ENCODE data around the gene RYR2. TPM values are rescaled to one million over a fixed set of nuclear protein-coding genes. Genes with fewer than 3 reads are reported as not detected.
"Not testable (repeated sequence)": the region's sequence is repeated elsewhere in the genome, so short reads cannot be mapped to it uniquely, and the experiment has no call there.

RYR2 gene
- total and polyA plus RNA-seq, 5 experiments from 2014 or later = not detected

DNA sequence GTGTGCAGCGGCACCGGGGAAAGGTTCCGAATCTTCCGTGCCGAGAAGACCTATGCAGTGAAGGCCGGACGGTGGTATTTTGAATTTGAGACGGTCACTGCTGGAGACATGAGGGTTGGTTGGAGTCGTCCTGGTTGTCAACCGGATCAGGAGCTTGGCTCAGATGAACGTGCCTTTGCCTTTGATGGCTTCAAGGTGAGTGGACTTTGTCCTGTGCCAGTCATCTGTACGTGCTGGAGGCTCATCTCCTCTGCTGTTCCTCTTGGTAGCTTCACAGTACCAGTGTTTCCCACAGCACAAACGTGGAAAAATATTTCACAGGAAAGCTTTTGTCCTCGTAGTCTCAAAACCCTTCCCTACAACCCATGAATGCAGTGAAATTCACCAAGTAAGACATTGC, 524.6 kb downstream of the RYR2 start:
- POLR2A ChIA-PET = no interaction called here
- H3K9me3 Mint-ChIP-seq = no peaks in the 10 kb centered on the region
- ATAC-seq (no peak), DNase-seq (no peak)
- H3K36me3 Mint-ChIP-seq = no peaks in the 10 kb centered on the region
- H3K4me1 Mint-ChIP-seq = no peaks in the 10 kb centered on the region
- H3K27me3 Mint-ChIP-seq = peaks cover 0 to 7% (median under 1%) of the 10 kb centered on the region in 5 donors
- H3K4me3 Mint-ChIP-seq = no peak overlapping the region
- no peak overlapping the region for H3K27ac Mint-ChIP-seq

DNA sequence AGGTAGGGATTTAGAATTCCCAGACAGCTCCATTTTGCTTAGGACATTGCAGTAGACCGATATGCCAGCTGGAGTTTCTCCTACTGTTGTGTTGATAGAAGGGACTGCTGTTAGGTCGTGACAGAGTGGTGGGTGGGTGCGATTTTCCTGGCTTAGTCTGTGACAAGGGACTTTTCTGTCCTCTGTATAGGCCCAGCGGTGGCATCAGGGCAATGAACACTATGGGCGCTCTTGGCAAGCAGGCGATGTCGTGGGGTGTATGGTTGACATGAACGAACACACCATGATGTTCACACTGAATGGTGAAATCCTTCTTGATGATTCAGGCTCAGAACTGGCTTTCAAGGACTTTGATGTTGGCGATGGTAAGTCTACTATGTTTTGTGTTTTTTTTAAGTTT, 527.0 kb downstream of the RYR2 start:
- DNase-seq = no peak
- Mint-ChIP-seq H3K36me3 (no peaks in the 10 kb centered on the region), H3K27me3 (peaks cover 0 to 6% (median 0%) of the 10 kb centered on the region in 5 donors), H3K9me3 (peaks cover 0 to 2% (median 0%) of the 10 kb centered on the region in 9 donors), H3K27ac (no peak overlapping the region), H3K4me3 (no peak overlapping the region), H3K4me1 (no peaks in the 10 kb centered on the region)
- no peak for ATAC-seq
- POLR2A ChIA-PET = interaction anchor here (0.6 kb wide), 1 partner anchor 1908 kb away, joined by 3 read pairs; no protein-coding TSS in a partner anchor

DNA sequence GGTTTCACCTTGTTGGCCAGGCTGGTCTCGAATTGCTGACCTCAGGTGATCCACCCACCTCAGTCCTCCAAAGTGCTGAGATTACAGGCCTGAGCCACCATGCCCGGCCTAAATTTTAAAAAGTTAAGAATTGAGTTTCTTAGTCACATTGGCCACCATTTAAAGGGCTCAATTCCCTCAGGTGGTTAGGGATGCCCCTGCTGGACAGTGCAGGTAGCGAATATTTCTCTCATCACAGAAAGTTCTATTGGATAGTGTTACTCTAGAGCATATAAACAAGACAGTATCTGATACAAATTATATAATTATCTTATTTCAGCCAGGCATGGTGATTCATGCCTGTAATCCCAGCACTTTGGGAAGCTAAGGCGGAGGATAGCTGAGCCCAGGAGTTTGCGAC, 528.5 kb downstream of the RYR2 start:
- H3K4me1 Mint-ChIP-seq = no peaks in the 10 kb centered on the region
- ATAC-seq (no peak), DNase-seq (no peak)
- H3K9me3 Mint-ChIP-seq = peaks cover 0 to 15% (median 2%) of the 10 kb centered on the region in 9 donors
- H3K27ac Mint-ChIP-seq = no peak overlapping the region
- no peak overlapping the region for H3K4me3 Mint-ChIP-seq
- H3K27me3 Mint-ChIP-seq = peaks cover 0 to 6% (median 0%) of the 10 kb centered on the region in 5 donors
- no peaks in the 10 kb centered on the region for H3K36me3 Mint-ChIP-seq
- POLR2A ChIA-PET = no interaction called here

DNA sequence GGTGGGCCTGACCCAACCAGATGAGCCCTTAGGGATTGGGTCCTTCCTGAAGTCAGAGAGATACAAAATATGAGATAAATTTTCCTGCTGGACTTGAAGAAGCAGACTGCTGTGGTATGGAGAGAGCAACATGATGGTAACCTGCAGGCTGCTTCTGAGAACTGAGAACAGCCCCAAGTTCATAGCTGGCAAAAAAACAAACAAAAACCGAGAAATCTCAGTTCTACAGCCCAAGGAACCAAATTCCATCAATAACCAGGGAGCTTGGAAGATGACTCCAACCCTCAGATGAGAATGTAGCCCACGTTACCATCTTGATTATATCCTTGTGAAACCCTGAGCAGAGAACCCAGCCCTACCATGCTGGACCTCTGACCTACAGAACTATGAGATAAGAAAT, 532.6 kb downstream of the RYR2 start:
- Mint-ChIP-seq H3K9me3 (peaks cover 0 to 39% (median 6%) of the 10 kb centered on the region in 9 donors), H3K27me3 (peaks cover 0 to 3% (median 0%) of the 10 kb centered on the region in 5 donors), H3K36me3 (peaks cover 0 to 5% (median 0%) of the 10 kb centered on the region in 3 donors), H3K27ac (no peak overlapping the region), H3K4me3 (no peak overlapping the region), H3K4me1 (peaks cover 0 to 1% (median 0%) of the 10 kb centered on the region in 4 donors)
- ATAC-seq (no peak), DNase-seq (no peak)
- POLR2A ChIA-PET = no interaction called here

DNA sequence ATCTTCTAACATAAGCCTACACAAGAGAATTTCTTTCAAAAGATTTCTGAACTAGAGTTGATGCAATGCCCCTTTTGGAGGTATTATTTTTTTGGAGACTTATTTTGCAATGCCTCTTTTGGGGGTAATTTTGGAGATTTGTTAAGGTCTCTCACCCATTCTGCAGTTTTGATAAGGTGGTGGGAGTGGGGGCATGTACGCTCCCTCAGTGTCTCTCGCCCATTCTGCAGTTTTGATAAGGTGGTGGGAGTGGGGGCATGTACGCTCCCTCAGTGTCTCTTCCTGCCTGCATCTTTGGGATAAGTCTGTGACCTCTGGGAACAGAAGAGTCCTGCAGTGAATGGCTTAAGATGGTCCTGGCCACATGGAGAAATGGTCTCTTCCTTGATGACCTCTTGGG, 536.6 kb downstream of the RYR2 start:
- POLR2A ChIA-PET = no interaction called here
- H3K4me3 Mint-ChIP-seq = no peak overlapping the region
- peaks cover 0 to 47% (median 6%) of the 10 kb centered on the region in 9 donors for H3K9me3 Mint-ChIP-seq
- no peak overlapping the region for H3K27ac Mint-ChIP-seq
- DNase-seq = no peak
- ATAC-seq = no peak
- peaks cover 0 to 1% (median 0%) of the 10 kb centered on the region in 4 donors for H3K4me1 Mint-ChIP-seq
- H3K36me3 Mint-ChIP-seq = peaks cover 0 to 5% (median 0%) of the 10 kb centered on the region in 3 donors
- H3K27me3 Mint-ChIP-seq = peaks cover 0 to 2% (median 0%) of the 10 kb centered on the region in 5 donors

DNA sequence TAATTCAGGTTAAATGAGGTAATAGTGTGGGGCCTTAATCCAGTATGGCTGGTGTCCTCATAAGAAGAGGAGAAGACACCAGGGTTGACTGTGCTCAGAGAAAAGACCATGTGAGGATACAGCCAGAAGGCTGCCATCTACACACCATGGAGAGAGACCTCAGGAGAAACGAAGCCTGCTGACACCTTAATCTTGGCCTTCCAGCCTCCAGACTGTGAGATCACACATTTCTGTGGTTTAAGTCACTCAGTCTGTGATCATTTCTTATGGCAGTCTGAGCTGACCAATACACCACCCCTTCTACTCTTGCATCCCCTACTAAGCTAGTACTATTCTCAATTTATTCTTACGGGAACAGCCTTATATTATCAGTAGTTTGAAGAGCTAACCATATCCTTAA, 538.7 kb downstream of the RYR2 start:
- POLR2A ChIA-PET = no interaction called here
- Mint-ChIP-seq H3K4me1 (peaks cover 0 to 1% (median 0%) of the 10 kb centered on the region in 4 donors), H3K27ac (no peak overlapping the region), H3K36me3 (peaks cover 0 to 9% (median 0%) of the 10 kb centered on the region in 3 donors), H3K9me3 (peaks cover 0 to 29% (median 6%) of the 10 kb centered on the region in 9 donors), H3K4me3 (no peak overlapping the region), H3K27me3 (peaks cover 0 to 6% (median 0%) of the 10 kb centered on the region in 5 donors)
- ATAC-seq (no peak), DNase-seq (no peak)

DNA sequence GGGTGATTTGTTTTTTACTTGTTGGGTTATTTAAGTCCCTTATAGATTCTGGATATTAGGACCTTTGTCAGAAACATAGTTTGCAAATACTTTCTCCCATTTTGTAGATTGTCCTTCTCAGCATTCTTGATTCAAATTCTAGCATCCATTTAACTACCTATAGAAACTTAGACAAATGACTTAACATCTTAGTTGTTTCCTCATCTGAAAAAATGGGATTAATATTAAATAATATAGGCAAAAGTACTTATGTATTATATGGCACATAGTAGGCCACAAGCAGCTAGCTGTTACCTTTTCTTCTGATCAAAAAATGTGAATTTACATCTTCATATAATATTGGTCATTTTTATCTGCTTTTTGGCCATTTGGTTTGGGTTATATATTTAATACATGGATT, 541.3 kb downstream of the RYR2 start:
- H3K27ac Mint-ChIP-seq = no peak overlapping the region

DNA sequence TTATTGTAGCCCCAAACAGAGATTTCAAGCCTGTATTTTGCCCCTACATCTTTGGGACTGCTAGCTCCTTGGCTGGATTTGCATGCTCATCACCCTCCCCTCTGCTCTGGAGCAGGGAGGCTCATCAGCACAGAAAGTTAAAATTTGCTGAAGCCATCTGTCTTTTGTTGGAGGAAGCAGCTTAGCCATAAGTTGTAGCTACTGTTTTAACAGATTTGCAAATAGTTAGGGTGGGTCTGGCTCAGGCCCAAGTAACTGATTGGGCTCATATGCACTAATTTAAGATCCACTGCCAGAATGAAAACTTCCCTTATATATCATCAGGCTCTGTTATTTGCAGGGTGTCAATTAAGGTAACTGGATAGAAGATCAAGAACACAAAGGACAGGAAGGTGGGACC, 541.8 kb downstream of the RYR2 start:
- H3K4me3 Mint-ChIP-seq = no peak overlapping the region
- POLR2A ChIA-PET = no interaction called here
- ATAC-seq (no peak), DNase-seq (no peak)
- no peak overlapping the region for H3K27ac Mint-ChIP-seq
- peaks cover 0 to 6% (median 1%) of the 10 kb centered on the region in 5 donors for H3K27me3 Mint-ChIP-seq
- H3K36me3 Mint-ChIP-seq = peaks cover 0 to 4% (median 0%) of the 10 kb centered on the region in 3 donors
- no peaks in the 10 kb centered on the region for H3K4me1 Mint-ChIP-seq
- H3K9me3 Mint-ChIP-seq = peaks cover 0 to 10% (median 2%) of the 10 kb centered on the region in 9 donors

More for the DNA sequence above, 541.3 kb downstream of the RYR2 start:
- H3K4me3 Mint-ChIP-seq = no peak overlapping the region
- ATAC-seq = no peak
- peaks cover 0 to 6% (median 1%) of the 10 kb centered on the region in 5 donors for H3K27me3 Mint-ChIP-seq
- peaks cover 0 to 13% (median 3%) of the 10 kb centered on the region in 9 donors for H3K9me3 Mint-ChIP-seq
- peaks cover 0 to 4% (median 0%) of the 10 kb centered on the region in 3 donors for H3K36me3 Mint-ChIP-seq
- no peak for DNase-seq
- H3K4me1 Mint-ChIP-seq = no peaks in the 10 kb centered on the region
- POLR2A ChIA-PET = no interaction called here

DNA sequence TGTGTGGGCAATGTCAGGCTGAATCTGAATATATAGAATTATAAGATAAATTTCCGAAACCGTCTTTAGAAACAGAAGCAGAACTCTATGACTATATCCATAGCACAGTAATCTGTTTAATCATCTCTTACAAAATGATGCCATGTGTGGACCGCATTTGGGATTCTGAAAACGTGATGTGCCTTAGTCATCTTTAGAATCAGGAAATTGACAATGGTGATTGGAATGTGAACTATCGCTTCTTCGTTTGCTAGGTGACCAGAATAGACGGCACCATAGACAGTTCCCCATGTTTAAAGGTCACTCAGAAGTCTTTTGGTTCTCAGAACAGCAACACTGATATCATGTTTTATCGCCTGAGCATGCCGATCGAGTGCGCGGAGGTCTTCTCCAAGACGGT, 548.4 kb downstream of the RYR2 start:
- Mint-ChIP-seq H3K36me3 (peaks cover 0 to 2% (median 0%) of the 10 kb centered on the region in 3 donors), H3K4me1 (no peaks in the 10 kb centered on the region), H3K27me3 (peaks cover 0 to 6% (median 3%) of the 10 kb centered on the region in 5 donors), H3K9me3 (peaks cover 0 to 14% (median 4%) of the 10 kb centered on the region in 9 donors), H3K4me3 (no peak overlapping the region), H3K27ac (no peak overlapping the region)
- POLR2A ChIA-PET = no interaction called here
- DNase-seq = no peak
- no peak for ATAC-seq

DNA sequence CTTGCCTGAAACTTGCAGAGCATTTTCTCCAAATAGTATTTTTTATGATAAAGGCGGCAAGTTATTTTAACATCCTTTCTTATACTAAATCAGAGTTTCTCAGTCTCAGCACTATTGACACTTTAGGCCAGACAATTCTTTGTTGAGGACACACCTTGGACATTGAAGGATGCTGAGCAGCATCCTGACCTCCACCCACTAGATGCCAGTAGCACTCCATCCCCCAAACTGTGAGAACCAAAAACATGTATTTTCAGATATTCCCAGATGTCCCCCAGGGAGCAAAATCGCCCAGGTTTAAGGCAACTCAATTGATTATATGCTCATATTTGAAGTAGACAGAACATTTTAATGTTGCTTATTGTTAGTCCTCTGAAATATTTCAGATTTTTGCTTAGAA, 549.4 kb downstream of the RYR2 start:
- Mint-ChIP-seq H3K27me3 (peaks cover 0 to 6% (median 4%) of the 10 kb centered on the region in 5 donors), H3K27ac (no peak overlapping the region), H3K36me3 (peaks cover 0 to 7% (median 2%) of the 10 kb centered on the region in 3 donors), H3K4me1 (no peaks in the 10 kb centered on the region), H3K9me3 (peaks cover 6 to 24% (median 10%) of the 10 kb centered on the region in 9 donors), H3K4me3 (no peak overlapping the region)
- POLR2A ChIA-PET = no interaction called here
- DNase-seq (no peak), ATAC-seq (no peak)

DNA sequence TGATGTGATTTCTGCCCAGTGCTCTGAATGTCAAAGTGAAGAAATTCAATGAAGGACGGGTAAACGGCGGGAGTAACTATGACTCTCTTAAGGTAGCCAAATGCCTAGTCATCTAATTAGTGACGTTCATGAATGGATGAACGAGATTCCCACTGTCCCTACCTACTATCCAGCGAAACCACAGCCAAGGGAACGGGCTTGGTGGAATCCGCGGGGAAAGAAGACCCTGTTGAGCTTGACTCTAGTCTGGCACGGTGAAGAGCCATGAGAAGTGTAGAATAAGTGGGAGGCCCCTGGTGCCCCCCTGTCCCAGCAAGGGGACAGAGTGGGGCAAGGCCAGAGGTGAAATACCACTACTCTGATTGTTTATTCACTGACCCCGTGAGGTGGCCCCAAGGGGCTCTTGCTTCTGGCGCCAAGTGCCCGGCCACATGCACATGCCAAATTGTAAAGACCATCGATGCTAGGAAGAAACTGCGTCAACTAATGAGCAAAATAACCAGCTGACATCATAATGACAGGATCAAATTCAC, 561.1 kb downstream of the RYR2 start:
- H3K27ac Mint-ChIP-seq, DNase-seq, H3K36me3 Mint-ChIP-seq, H3K27me3 Mint-ChIP-seq, POLR2A ChIA-PET, ATAC-seq, H3K4me3 Mint-ChIP-seq, H3K4me1 Mint-ChIP-seq: not testable (repeated sequence)
- H3K9me3 Mint-ChIP-seq = peaks cover 0 to 27% (median 15%) of the 10 kb centered on the region in 9 donors

DNA sequence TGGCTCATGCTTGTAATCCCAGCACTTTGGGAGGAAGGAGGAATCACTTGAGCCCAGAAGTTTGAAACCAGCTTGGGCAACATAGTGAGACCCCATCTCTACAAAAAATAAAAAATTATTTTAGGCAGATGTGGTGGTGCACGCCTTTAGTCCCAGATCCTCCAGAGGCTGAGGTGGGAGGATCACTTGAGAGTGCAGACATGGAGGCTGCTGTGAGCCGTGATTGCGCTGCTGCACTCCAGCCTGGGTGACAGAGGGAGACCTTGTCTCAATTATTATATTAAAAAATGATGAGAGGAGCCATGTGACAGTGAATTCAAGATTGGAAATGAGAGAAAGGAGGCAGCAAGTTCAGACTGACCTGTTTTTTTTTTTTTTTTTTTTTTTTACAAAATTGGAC, 566.4 kb downstream of the RYR2 start:
- peaks cover 0 to 38% (median 13%) of the 10 kb centered on the region in 9 donors for H3K9me3 Mint-ChIP-seq
- ATAC-seq (no peak), DNase-seq (no peak)
- POLR2A ChIA-PET = no interaction called here
- no peak overlapping the region for H3K27ac Mint-ChIP-seq
- no peak overlapping the region for H3K4me3 Mint-ChIP-seq
- H3K36me3 Mint-ChIP-seq = peaks cover 0 to 4% (median 0%) of the 10 kb centered on the region in 3 donors
- H3K27me3 Mint-ChIP-seq = no peaks in the 10 kb centered on the region
- H3K4me1 Mint-ChIP-seq = no peaks in the 10 kb centered on the region

DNA sequence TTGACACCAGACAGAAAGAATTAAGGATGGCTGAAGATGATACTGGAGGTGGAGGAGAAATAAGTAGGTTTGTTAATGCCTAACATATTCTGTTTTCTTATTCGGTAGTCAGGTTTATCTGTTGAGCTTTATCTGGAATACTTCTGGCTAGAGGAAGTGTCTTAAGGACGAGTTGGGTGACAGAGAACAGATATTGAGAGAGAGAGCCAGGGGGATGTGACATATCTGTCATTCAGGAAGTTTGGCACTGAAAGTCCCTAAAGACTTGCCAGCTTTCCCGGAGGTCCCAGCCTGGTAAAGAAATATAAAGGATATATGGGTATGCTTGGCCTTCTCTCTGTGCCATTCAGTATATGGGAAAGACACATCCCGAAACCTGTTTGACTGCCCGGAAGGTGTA, 568.2 kb downstream of the RYR2 start:
- H3K36me3 Mint-ChIP-seq = peaks cover 0 to 4% (median 0%) of the 10 kb centered on the region in 3 donors
- no peak overlapping the region for H3K4me3 Mint-ChIP-seq
- DNase-seq (no peak), ATAC-seq (no peak)
- no peak overlapping the region for H3K27ac Mint-ChIP-seq
- H3K4me1 Mint-ChIP-seq = no peaks in the 10 kb centered on the region
- H3K27me3 Mint-ChIP-seq = no peaks in the 10 kb centered on the region
- POLR2A ChIA-PET = no interaction called here
- peaks cover 0 to 29% (median 12%) of the 10 kb centered on the region in 9 donors for H3K9me3 Mint-ChIP-seq

DNA sequence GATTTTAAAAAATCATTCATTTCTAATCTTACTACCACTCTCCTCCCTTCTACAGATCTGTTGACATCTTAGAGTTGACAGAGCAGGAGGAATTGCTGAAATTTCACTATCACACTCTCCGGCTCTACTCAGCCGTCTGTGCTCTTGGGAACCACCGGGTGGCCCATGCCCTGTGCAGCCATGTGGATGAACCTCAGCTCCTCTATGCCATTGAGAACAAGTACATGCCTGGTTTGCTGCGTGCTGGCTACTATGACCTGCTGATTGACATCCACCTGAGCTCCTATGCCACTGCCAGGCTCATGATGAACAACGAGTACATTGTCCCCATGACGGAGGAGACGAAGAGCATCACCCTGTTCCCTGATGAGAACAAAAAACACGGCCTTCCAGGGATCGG, 572.0 kb downstream of the RYR2 start:
- no peak for ATAC-seq
- Mint-ChIP-seq H3K36me3 (no peaks in the 10 kb centered on the region), H3K4me1 (no peaks in the 10 kb centered on the region), H3K27me3 (peaks cover 0 to 1% (median 0%) of the 10 kb centered on the region in 5 donors), H3K27ac (no peak overlapping the region), H3K9me3 (peaks cover 6 to 38% (median 21%) of the 10 kb centered on the region in 9 donors), H3K4me3 (no peak overlapping the region)
- no peak for DNase-seq
- POLR2A ChIA-PET = no interaction called here

Measured in naive thymus-derived CD8-positive, alpha-beta T cell (primary cell).